Measurements from ENCODE around the gene EFHC2. TPM values are rescaled to one million over a fixed set of nuclear protein-coding genes. Genes with fewer than 3 reads are reported as not detected.

Gene EFHC2
- total and polyA plus RNA-seq, 10 donors = 0.20 to 1.4 (median 0.71) TPM

DNA sequence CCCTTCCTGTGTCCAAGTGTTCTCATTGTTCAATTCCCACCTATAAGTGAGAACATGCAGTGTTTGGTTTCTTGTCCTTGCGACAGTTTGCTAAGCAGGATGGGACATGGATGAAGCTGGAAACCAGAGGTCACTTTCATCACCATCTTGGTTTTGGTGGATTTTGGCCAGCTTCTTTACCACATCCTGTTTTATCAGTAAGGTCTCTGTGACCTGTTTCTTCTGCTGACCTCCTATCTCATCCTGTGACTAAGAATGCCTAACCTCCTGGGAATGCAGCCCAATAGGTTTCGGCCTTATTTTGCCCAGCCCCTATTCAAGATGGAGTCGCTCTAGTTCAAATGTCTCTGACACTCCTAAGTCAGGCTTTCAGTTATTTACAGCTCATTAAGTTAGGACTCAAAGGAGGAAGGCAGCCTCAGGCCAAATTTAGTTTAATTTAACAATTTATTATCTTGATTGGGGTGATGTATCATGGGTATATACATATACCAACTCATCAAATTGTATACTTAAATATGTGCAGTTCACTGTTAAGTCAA is 200.3 kb downstream of the EFHC2 start:
- 86 to 100% (median 95%) methylated on average over 2 to 3 of the region's 3 CpGs for WGBS, 5 donors
- TF ChIP-seq POLR2A (IDR thresholded peaks at IDR 0.05) (no peak), POLR2AphosphoS5 (IDR thresholded peaks at IDR 0.05) (no peak), CTCF (IDR thresholded peaks at IDR 0.05 in 8 of 11, conservative IDR thresholded peaks at IDR 0.05 in 3 of 11) (no peak)
- Histone ChIP-seq H3K36me3 (no peaks in the 10 kb centered on the region), H3K27ac (no peak overlapping the region), H3K4me3 (no peak overlapping the region), H3K9me3 (peaks cover 4 to 16% (median 7%) of the 10 kb centered on the region in 8 donors), H3K4me1 (no peaks in the 10 kb centered on the region), H3K27me3 (replicated peaks in 1 of 7) (peaks cover 0 to 20% (median 0%) of the 10 kb centered on the region in 7 donors)
- intact Hi-C loops (cut with DNase I; ENCODE audit: low total_unique reads) = no loop called here
- DNase-seq = no peak

GRCh38 chrX:44130189-44130588 is 213.3 kb downstream of the EFHC2 start:
- 73 to 97% (median 81%) methylated on average over 2 of the region's 2 CpGs for WGBS, 5 donors
- DNase-seq = no peak
- no peaks in the 10 kb centered on the region for H3K4me1 ChIP-seq
- H3K4me3 ChIP-seq = no peak overlapping the region
- TF ChIP-seq CTCF (IDR thresholded peaks at IDR 0.05 in 8 of 11, conservative IDR thresholded peaks at IDR 0.05 in 3 of 11) = no peak
- TF ChIP-seq POLR2AphosphoS5 (IDR thresholded peaks at IDR 0.05) = no peak
- no peak for TF ChIP-seq POLR2A (IDR thresholded peaks at IDR 0.05)
- intact Hi-C loops (cut with DNase I; ENCODE audit: low total_unique reads) = no loop called here
- H3K27ac ChIP-seq = no peak overlapping the region
- no peaks in the 10 kb centered on the region for H3K36me3 ChIP-seq
- no peaks in the 10 kb centered on the region for H3K9me3 ChIP-seq
- H3K27me3 ChIP-seq (replicated peaks in 1 of 7) = peaks cover 0 to 18% (median 0%) of the 10 kb centered on the region in 7 donors

DNA sequence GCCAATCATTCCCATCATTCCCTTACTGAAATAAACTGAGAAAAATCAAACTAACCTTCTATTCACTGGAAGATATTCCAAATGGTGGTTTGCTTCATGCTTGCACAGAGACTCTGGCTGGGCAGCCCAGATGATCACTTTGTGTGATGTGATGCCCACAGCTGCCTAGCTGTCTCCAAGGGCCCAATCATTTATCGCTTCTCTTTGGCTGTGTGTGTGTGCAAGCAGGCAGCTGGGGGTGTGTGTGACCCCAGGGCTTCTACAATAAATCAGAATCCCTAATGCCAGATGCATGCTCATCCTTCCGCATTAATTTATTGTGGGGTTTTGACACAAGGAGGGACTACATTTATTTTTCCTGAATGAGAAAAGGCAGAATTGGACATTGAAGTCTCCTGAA is 230.1 kb downstream of the EFHC2 start:
- whole genome bisulfite sequencing, 5 donors = 93 to 97% (median 94%) methylated on average over 2 of the region's 2 CpGs
- Histone ChIP-seq H3K27ac (no peak overlapping the region), H3K9me3 (no peaks in the 10 kb centered on the region), H3K4me1 (no peaks in the 10 kb centered on the region), H3K36me3 (no peaks in the 10 kb centered on the region), H3K27me3 (replicated peaks in 1 of 7) (no peaks in the 10 kb centered on the region), H3K4me3 (no peak overlapping the region)
- DNase-seq = no peak
- intact Hi-C loops (cut with DNase I; ENCODE audit: low total_unique reads) = no loop called here
- TF ChIP-seq CTCF (IDR thresholded peaks at IDR 0.05 in 8 of 11, conservative IDR thresholded peaks at IDR 0.05 in 3 of 11) = no peak
- no peak for TF ChIP-seq POLR2AphosphoS5 (IDR thresholded peaks at IDR 0.05)
- no peak for TF ChIP-seq POLR2A (IDR thresholded peaks at IDR 0.05)

GRCh38 chrX:44106864-44107263 is 236.6 kb downstream of the EFHC2 start:
- H3K36me3 ChIP-seq = no peaks in the 10 kb centered on the region
- WGBS, 5 donors = 45 to 72% (median 58%) methylated on average over 2 of the region's 2 CpGs
- intact Hi-C loops (cut with DNase I; ENCODE audit: low total_unique reads) = no loop called here
- H3K27ac ChIP-seq = no peak overlapping the region
- H3K4me1 ChIP-seq = no peaks in the 10 kb centered on the region
- peaks cover 0 to 12% (median 0%) of the 10 kb centered on the region in 8 donors for H3K9me3 ChIP-seq
- H3K4me3 ChIP-seq = no peak overlapping the region
- DNase-seq = no peak
- TF ChIP-seq CTCF (IDR thresholded peaks at IDR 0.05 in 8 of 11, conservative IDR thresholded peaks at IDR 0.05 in 3 of 11) = no peak
- no peak for TF ChIP-seq POLR2AphosphoS5 (IDR thresholded peaks at IDR 0.05)
- no peak for TF ChIP-seq POLR2A (IDR thresholded peaks at IDR 0.05)
- H3K27me3 ChIP-seq (replicated peaks in 1 of 7) = no peaks in the 10 kb centered on the region
